Measurements from ENCODE around the gene SHFL.

DNA sequence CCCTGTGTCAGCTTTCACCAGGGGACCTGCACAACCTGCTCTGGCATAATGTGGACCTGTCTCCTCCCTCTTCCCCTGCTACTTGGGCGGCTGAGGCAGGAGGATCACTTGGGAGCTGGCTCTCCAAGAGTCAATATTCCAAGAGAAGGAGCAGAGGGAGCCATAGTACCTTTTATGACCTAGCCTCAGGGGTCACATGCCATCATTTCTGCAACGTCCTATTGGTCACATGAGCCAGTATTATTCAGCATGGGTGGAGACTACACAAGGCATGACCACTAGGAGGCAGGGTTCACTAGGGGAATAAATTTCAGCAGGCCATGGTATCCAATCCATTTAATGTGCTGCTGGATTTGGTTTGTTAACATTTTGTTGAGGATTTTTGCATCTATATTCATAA lies 12.0 kb upstream of the SHFL start:
- TF ChIP-seq, protein P1, sequence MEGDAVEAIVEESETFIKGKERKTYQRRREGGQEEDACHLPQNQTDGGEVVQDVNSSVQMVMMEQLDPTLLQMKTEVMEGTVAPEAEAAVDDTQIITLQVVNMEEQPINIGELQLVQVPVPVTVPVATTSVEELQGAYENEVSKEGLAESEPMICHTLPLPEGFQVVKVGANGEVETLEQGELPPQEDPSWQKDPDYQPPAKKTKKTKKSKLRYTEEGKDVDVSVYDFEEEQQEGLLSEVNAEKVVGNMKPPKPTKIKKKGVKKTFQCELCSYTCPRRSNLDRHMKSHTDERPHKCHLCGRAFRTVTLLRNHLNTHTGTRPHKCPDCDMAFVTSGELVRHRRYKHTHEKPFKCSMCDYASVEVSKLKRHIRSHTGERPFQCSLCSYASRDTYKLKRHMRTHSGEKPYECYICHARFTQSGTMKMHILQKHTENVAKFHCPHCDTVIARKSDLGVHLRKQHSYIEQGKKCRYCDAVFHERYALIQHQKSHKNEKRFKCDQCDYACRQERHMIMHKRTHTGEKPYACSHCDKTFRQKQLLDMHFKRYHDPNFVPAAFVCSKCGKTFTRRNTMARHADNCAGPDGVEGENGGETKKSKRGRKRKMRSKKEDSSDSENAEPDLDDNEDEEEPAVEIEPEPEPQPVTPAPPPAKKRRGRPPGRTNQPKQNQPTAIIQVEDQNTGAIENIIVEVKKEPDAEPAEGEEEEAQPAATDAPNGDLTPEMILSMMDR (tag by site-specific recombination; IDR thresholded peaks at IDR 0.05): no peak
- TF ChIP-seq ZBTB7A (tag by site-specific recombination; IDR thresholded peaks at IDR 0.05; ENCODE audit: low read depth): no peak
- TF ChIP-seq ZNF350 (tag by site-specific recombination; IDR thresholded peaks at IDR 0.05): peak; percentile 98
- TF ChIP-seq, protein P2, sequence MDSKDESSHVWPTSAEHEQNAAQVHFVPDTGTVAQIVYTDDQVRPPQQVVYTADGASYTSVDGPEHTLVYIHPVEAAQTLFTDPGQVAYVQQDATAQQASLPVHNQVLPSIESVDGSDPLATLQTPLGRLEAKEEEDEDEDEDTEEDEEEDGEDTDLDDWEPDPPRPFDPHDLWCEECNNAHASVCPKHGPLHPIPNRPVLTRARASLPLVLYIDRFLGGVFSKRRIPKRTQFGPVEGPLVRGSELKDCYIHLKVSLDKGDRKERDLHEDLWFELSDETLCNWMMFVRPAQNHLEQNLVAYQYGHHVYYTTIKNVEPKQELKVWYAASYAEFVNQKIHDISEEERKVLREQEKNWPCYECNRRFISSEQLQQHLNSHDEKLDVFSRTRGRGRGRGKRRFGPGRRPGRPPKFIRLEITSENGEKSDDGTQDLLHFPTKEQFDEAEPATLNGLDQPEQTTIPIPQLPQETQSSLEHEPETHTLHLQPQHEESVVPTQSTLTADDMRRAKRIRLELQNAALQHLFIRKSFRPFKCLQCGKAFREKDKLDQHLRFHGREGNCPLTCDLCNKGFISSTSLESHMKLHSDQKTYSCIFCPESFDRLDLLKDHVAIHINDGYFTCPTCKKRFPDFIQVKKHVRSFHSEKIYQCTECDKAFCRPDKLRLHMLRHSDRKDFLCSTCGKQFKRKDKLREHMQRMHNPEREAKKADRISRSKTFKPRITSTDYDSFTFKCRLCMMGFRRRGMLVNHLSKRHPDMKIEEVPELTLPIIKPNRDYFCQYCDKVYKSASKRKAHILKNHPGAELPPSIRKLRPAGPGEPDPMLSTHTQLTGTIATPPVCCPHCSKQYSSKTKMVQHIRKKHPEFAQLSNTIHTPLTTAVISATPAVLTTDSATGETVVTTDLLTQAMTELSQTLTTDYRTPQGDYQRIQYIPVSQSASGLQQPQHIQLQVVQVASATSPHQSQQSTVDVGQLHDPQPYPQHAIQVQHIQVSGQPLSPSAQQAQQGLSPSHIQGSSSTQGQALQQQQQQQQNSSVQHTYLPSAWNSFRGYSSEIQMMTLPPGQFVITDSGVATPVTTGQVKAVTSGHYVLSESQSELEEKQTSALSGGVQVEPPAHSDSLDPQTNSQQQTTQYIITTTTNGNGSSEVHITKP (tag by site-specific recombination; IDR thresholded peaks at IDR 0.05): no peak
- TF ChIP-seq ZNF555 (tag by site-specific recombination; conservative IDR thresholded peaks at IDR 0.05): no peak

Data from HEK293 (cell line).